NT2/D1 (cell line): ENCODE measurements around the gene CREB3L2.
"Not testable (repeated sequence)": the region's sequence is repeated elsewhere in the genome, so short reads cannot be mapped to it uniquely, and the experiment has no call there.

Source experiments
- DNase-seq: peaks from one replicate; pipeline ENCODE4 v3.0.0-alpha.2; 2011; ENCODE audit warnings: low read depth, low spot score
- H3K27me3 ChIP-seq: 2 replicates; pipeline ENCODE4 v1.6.0; 2011; ENCODE audit warnings: mild to moderate bottlenecking; ENCODE audit not compliant: insufficient read length, insufficient read depth
- H3K36me3 ChIP-seq: 2 replicates; pipeline ENCODE4 v1.6.1; 2011; ENCODE audit warnings: mild to moderate bottlenecking, low read length, mixed read lengths; ENCODE audit not compliant: insufficient read depth, insufficient read length
- H3K4me1 ChIP-seq: 2 replicates; pipeline ENCODE4 v1.5.1; 2011; ENCODE audit not compliant: insufficient read depth, insufficient read length
- H3K4me3 ChIP-seq: 2 replicates; pipeline ENCODE4 v1.5.1; 2011; ENCODE audit warnings: low read depth; ENCODE audit not compliant: insufficient read length
- H3K9ac ChIP-seq: 2 replicates; pipeline ENCODE4 v1.6.0; 2011; ENCODE audit warnings: low read depth; ENCODE audit not compliant: insufficient read length
- H3K9me3 ChIP-seq: 2 replicates; pipeline ENCODE4 v1.5.1; 2011; ENCODE audit warnings: mild to moderate bottlenecking, low read length; ENCODE audit not compliant: insufficient read depth
- SUZ12 ChIP-seq: IDR thresholded peaks from 2 replicates; pipeline ENCODE4 v1.6.1; 2011; ENCODE audit not compliant: insufficient read length, insufficient read depth; ENCODE audit errors: extremely low read depth
- YY1 ChIP-seq: IDR thresholded peaks from 2 replicates; pipeline ENCODE4 v1.6.1; 2011; ENCODE audit not compliant: insufficient read length, insufficient read depth
- ZNF274 ChIP-seq: IDR thresholded peaks from 2 replicates; pipeline ENCODE4 v1.6.1; 2011; ENCODE audit warnings: mild to moderate bottlenecking, low read depth, low read length

The CREB3L2 gene

DNA sequence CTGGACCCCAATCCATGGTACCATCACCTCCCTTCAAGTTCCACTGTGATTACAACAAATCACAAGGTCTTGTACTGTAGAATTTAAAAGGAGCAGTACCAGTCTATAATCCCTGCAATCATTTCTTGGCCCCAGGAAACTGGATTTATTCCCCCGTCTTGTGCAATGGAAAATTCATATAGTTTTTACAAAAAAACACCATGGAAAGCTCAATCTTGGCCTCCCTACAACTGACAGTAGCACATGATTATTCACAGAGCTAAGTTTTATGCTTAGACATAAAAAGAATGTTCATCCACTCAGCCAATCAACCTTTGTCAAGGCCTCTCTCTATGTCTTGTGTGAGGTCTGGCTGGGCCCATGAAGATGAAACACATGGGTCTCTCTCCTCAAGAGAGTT lies 165.3 kb downstream of the CREB3L2 start:
- H3K27me3 ChIP-seq = no peaks in the 10 kb centered on the region
- no peak for DNase-seq
- peaks cover 1% of the 10 kb centered on the region for H3K4me1 ChIP-seq
- no peak overlapping the region for H3K9ac ChIP-seq
- no peak overlapping the region for H3K4me3 ChIP-seq
- no peaks in the 10 kb centered on the region for H3K36me3 ChIP-seq
- TF ChIP-seq ZNF274 (no peak), SUZ12 (no peak), YY1 (no peak)
- peaks cover 13% of the 10 kb centered on the region for H3K9me3 ChIP-seq

DNA sequence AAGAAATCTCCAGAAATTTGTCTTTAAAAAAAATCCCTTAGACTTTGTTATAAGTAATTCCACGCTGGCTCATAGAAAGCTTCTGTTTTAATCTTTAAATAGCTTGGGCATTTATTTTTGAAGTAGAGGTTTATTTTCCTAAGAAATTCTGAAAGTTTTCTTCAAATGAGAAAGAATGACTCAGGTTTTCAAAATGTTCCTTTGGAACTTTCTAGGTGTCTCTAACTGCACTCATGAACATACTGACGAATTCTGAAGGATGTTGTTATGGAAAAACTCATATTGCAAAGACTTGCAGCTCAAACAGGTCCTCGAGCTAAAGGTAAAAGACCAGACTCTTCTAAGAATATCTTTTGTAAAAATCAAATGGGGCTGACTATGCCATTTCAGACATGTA lies 165.8 kb downstream of the CREB3L2 start:
- Histone ChIP-seq H3K36me3 (no peaks in the 10 kb centered on the region), H3K27me3 (no peaks in the 10 kb centered on the region), H3K9ac (no peak overlapping the region), H3K4me1 (peaks cover 1% of the 10 kb centered on the region), H3K4me3 (no peak overlapping the region), H3K9me3 (peaks cover 17% of the 10 kb centered on the region)
- DNase-seq = no peak
- TF ChIP-seq YY1 (no peak), SUZ12 (no peak), ZNF274 (no peak)

DNA sequence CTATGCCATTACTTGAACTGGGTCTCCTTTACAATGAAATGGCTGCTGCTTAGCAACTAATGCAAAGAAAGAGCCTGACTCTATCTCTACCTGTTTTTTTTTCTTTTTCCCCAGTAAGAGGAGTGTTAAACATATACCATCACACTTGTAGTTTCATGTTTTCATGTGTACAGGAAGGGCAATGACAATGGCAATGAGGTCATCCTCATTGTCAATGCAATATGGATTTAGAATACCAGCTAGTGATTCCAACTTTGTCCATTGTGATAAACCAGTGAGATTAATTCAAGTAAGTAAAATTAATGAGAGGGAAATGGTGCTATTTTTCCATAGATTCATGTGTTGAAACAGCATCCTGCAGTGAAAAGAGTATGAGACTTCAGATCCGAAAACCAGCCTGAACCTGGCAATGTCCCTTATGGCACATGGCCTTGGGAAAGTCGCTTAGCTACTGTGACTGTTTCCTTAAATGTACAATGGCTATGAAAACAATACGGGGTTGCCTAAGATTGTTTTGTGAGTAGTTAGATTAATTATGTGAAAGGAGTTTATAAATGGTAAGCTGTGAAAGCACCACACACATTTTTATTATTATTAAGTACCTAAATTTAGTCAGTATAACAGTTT lies 166.3 kb downstream of the CREB3L2 start:
- DNase-seq = no peak
- Histone ChIP-seq H3K9ac (no peak overlapping the region), H3K36me3 (no peaks in the 10 kb centered on the region), H3K9me3 (peaks cover 17% of the 10 kb centered on the region), H3K4me3 (no peak overlapping the region), H3K27me3 (no peaks in the 10 kb centered on the region), H3K4me1 (no peaks in the 10 kb centered on the region)
- TF ChIP-seq SUZ12 (no peak), ZNF274 (no peak), YY1 (no peak)

DNA sequence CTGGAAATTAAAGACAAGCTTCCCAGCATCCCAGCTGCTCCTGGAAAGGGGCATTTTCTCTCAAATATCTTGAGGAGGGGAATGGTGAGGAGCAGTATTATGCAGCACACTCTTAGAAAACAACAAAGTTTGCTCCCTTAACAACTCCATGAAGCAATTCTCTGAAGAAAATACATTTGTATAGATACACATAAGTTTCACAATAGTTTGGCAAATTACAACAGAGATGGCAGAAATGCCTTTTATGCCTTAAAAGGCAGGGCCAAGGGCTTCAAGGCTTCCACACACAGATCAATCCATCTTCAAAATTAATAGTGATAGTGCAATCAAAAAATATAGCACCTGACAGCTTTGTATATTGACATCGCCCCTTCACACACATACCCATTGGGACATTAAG lies 167.3 kb downstream of the CREB3L2 start:
- Histone ChIP-seq H3K27me3 (no peaks in the 10 kb centered on the region), H3K4me3 (no peak overlapping the region), H3K9me3 (peaks cover 17% of the 10 kb centered on the region), H3K36me3 (no peaks in the 10 kb centered on the region), H3K4me1 (no peaks in the 10 kb centered on the region), H3K9ac (no peak overlapping the region)
- no peak for DNase-seq
- TF ChIP-seq YY1 (no peak), ZNF274 (no peak), SUZ12 (no peak)

DNA sequence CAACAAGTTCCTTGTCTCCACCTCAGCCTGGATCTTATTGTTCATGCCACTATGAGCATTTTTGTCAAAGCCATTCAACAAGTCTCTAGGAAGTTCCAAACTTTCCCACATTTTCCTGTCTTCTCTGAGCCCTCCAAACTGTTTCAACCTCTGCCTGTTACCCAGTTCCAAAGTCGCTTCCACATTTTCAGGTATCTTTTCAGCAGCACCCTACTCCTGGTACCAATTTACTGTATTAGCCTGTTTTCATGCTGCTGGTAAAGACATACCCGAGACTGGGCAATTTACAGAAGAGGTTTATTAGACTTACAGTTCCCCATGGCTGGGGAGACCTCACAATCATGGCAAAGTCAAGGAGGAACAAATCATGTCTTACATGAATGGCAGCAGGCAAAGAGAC lies 168.9 kb downstream of the CREB3L2 start:
- H3K9me3 ChIP-seq = peaks cover 17% of the 10 kb centered on the region
- H3K4me1 ChIP-seq, DNase-seq, H3K36me3 ChIP-seq, H3K9ac ChIP-seq, H3K4me3 ChIP-seq, H3K27me3 ChIP-seq: not testable (repeated sequence)

DNA sequence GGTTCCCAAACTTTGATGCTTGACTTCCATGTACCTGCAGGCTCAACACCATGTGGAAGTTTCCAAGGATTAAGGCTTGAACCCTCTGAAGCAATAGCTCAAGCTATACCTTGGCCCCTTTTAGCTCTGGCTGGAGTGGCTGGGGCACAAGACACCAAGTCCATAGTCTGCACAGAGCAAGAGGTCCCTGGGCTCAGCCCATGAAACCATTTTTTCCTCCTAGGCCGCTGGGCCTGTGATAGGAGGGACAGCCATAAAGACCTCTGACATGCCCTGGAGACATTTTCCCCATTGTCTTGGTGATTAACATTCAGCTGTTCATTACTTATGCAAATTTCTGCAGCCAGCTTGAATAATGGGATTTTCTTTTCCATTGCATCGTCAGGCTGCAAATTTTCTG lies 169.5 kb downstream of the CREB3L2 start:
- Histone ChIP-seq H3K9me3 (peaks cover 17% of the 10 kb centered on the region), H3K9ac (no peak overlapping the region), H3K4me1 (no peaks in the 10 kb centered on the region), H3K36me3 (no peaks in the 10 kb centered on the region), H3K27me3 (no peaks in the 10 kb centered on the region), H3K4me3 (no peak overlapping the region)
- TF ChIP-seq SUZ12 (no peak), ZNF274 (no peak), YY1 (no peak)
- DNase-seq = no peak

DNA sequence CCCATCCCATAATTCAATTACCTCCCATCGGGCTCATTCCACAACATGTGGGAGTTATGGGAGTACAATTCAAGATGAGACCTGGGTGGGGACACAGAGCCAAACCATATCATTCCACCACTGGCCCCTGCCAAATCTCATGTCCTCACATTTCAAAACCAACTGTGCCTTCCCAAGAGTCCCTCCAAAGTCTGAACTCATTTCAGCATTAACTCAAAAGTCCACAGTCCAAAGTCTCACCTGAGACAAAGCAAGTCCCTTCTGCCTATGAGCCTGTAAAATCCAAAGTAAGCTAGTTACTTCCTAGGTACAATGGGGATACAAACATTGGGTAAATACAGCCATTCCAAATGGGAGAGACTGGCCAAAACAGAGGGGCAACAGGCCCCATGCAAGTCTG lies 170.3 kb downstream of the CREB3L2 start:
- not testable (repeated sequence) for H3K27me3 ChIP-seq, H3K4me3 ChIP-seq, H3K9ac ChIP-seq, DNase-seq, H3K4me1 ChIP-seq, H3K36me3 ChIP-seq
- peaks cover 17% of the 10 kb centered on the region for H3K9me3 ChIP-seq

DNA sequence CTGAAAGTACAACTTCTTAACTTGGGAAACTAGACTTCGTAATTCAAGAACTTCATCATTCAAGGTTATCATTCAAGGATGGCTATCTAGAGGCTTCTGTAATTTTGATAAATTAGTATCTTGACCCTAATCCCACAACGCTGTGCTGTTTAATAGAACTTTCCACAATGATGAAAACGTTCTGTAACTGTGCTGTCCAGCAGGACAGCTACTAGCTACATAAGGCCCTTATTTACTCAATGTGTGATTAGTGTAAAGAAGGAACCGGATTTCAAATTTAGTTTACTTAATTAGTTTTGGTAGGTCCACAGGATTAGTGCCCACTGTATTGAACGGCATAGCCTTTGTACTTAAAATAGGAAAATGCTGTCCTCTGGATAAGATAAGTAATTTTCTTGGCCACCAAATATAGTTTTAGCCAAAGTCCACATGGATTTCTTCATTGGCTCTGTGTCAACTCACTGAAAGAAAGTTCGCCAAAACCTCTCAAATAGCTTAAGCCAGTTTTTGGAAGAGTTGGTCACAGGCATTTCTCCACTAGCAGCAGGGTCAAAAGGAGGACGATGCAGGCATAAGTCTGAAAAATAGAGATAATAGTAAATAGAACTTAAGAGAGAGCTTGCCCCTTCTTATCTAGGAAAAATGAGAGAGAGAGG lies 172.4 kb downstream of the CREB3L2 start:
- H3K9ac ChIP-seq = no peak overlapping the region
- no peak for DNase-seq
- H3K9me3 ChIP-seq = peaks cover 17% of the 10 kb centered on the region
- H3K36me3 ChIP-seq = no peaks in the 10 kb centered on the region
- H3K27me3 ChIP-seq = no peaks in the 10 kb centered on the region
- no peaks in the 10 kb centered on the region for H3K4me1 ChIP-seq
- H3K4me3 ChIP-seq = no peak overlapping the region
- TF ChIP-seq ZNF274 (no peak), YY1 (no peak), SUZ12 (no peak)
